ENCODE data around the gene TBL1Y.

DNA sequence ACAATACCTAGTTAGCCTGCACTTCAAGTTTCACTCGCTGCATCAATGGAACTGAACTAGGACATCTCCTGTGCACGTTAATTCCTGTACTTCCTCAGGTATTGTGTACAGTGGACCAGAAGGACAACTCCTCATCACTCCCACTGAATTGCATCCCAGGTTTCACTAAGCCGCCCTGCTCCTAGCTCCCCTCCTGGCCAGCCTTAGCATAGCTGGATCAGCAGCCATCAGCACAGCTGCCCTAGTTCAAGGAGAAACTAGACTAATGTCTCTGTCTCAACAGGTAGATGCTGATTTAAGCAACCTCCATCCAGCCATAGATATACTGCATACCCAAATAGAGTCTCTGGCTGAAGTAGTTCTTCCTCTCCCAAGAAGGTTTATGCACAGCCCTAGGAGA is 16.0 kb upstream of the TBL1Y start:
- TF ChIP-seq, protein P1, sequence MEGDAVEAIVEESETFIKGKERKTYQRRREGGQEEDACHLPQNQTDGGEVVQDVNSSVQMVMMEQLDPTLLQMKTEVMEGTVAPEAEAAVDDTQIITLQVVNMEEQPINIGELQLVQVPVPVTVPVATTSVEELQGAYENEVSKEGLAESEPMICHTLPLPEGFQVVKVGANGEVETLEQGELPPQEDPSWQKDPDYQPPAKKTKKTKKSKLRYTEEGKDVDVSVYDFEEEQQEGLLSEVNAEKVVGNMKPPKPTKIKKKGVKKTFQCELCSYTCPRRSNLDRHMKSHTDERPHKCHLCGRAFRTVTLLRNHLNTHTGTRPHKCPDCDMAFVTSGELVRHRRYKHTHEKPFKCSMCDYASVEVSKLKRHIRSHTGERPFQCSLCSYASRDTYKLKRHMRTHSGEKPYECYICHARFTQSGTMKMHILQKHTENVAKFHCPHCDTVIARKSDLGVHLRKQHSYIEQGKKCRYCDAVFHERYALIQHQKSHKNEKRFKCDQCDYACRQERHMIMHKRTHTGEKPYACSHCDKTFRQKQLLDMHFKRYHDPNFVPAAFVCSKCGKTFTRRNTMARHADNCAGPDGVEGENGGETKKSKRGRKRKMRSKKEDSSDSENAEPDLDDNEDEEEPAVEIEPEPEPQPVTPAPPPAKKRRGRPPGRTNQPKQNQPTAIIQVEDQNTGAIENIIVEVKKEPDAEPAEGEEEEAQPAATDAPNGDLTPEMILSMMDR (IDR thresholded peaks at IDR 0.05) = no peak
- TF ChIP-seq POLR2A (IDR thresholded peaks at IDR 0.05) = no peak
